ENCODE data around the gene WDR20.

- TF ChIP-seq CTCF (IDR thresholded peaks at IDR 0.05): no peak
- TF ChIP-seq POLR2A (IDR thresholded peaks at IDR 0.05): no peak
Measured at GRCh38 chr14:102154121-102154520, 14.4 kb downstream of the WDR20 start.
